IPS-18a (cell line): ENCODE measurements around the gene NID1.
"Not testable (repeated sequence)": the region's sequence is repeated elsewhere in the genome, so short reads cannot be mapped to it uniquely, and the experiment has no call there.

Source experiments
- H3K27ac ChIP-seq: one replicate; pipeline ENCODE4 v1.5.1; 2013; ENCODE audit warnings: low read length
- H3K27me3 ChIP-seq: one replicate; pipeline ENCODE4 v1.6.1; 2013; ENCODE audit warnings: mild to moderate bottlenecking, low read length; ENCODE audit not compliant: control insufficient read depth, insufficient read depth
- H3K36me3 ChIP-seq: one replicate; pipeline ENCODE4 v1.6.1; 2013; ENCODE audit warnings: low read depth, low read length; ENCODE audit not compliant: control insufficient read depth
- H3K4me1 ChIP-seq: one replicate; pipeline ENCODE4 v1.6.1; 2013; ENCODE audit warnings: low read depth, low read length; ENCODE audit not compliant: control insufficient read depth
- H3K4me3 ChIP-seq: one replicate; pipeline ENCODE4 v1.5.1; 2013; ENCODE audit warnings: low read length
- H3K9ac ChIP-seq: one replicate; pipeline ENCODE4 v1.6.1; 2013; ENCODE audit warnings: mild to moderate bottlenecking, low read length, moderate library complexity
- H3K9me3 ChIP-seq: one replicate; pipeline ENCODE4 v1.6.1; 2013; ENCODE audit warnings: low read depth, low read length; ENCODE audit not compliant: control insufficient read depth

The NID1 gene

DNA sequence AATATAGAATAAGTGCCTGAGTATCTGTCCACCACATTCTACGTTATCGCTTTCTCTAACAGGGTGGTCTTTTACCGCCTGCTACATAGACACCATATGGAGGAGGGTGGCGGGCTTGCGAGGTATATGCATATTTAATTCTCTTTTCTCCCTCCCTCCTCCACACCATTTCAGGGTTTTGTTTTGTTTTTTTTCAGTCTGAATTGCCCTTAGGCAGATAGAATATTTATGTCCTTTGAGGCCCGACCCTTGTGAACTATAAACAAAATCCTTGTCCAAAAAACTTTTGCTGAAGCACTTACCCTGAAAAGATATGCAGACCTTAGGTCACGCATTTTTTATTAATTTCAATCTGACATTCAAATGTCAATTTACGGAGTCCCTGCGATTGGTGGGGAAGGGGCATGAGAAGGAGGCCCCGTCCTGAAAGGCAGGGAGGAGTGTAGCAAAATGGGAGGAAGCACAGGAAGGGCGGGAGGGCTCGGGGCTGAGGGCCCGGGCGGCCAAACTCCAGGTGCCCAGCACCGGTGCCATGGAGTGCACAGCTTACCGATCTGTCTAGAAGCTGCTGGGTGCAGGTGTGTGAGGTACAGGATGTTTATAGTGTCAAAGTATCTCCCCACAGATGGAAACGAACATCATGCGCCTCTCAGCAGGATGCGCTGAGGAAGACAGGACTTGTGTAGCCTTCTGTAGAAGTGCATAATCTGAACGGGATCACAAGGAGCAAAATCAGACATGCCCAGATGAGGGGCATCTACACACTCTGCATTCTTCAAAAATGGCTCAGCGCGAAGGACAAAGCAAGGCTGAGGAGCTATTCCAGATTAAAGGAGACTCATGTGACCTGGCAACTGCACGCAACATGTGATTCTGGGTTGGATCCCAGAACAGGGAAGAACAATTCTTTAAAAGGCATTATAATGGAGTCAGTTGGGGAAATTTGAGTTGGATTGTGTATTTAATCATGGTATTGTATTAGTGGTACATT is 129.4 kb downstream of the NID1 start:
- no peak overlapping the region for H3K27ac ChIP-seq
- no peaks in the 10 kb centered on the region for H3K36me3 ChIP-seq
- no peaks in the 10 kb centered on the region for H3K4me1 ChIP-seq
- no peak overlapping the region for H3K4me3 ChIP-seq
- H3K27me3 ChIP-seq: peaks cover 11% of the 10 kb centered on the region
- no peak overlapping the region for H3K9ac ChIP-seq
- H3K9me3 ChIP-seq: no peaks in the 10 kb centered on the region

DNA sequence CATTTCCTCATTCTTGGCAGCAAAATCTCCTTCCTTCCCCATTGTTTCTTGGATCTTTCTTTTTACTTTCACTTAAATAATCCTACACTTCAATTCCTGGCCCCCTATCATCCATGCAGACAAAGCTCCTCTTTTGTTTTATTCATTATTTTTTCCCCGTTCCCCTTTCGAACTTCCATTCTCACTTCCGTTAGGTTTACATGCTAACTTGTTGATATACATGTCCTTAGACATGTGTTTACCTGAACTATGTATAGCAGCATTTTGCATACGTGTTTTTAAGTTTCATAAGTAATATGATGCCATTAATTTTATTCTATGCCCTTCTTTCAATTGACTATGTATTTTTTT is 131.1 kb downstream of the NID1 start:
- H3K27ac ChIP-seq: no peak overlapping the region
- no peak overlapping the region for H3K9ac ChIP-seq
- H3K4me1 ChIP-seq: no peaks in the 10 kb centered on the region
- peaks cover 11% of the 10 kb centered on the region for H3K27me3 ChIP-seq
- H3K4me3 ChIP-seq: no peak overlapping the region
- no peaks in the 10 kb centered on the region for H3K9me3 ChIP-seq
- no peaks in the 10 kb centered on the region for H3K36me3 ChIP-seq

DNA sequence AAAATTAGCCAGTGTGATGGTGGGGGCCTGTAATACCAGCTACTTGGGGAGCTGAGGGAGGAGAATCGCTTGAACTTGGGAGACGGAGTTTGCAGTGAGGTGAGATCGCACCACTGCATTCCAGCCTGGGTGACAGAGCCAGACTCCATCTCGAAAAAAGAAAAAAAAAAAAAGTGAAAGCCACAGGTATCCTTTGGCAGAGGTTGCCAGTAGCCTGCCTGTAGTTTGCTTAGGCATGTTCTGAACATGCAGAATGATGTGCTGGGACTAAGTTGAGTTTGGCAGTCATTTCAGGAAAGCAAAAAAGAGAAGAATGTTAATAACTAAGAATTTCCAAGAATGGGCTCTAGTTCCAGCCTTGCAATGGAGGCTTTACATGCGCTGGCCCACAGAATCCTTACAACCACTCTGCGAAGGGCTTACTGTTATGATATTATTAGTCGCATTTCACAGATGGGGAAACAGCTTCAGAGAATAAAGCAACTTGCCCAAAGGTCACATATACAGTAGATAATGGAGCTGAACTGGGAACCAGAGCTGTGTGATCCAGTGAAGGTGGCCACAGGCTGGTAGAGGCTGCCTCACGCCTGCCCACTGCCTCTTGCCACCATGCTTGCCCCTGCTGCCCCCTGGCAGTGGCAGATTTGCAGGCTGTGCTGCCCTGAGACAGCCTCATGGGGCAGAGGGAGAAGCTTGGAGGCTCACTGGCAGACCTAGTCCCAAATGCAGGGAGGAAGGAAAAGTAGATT is 131.7 kb downstream of the NID1 start:
- Histone ChIP-seq H3K4me1 (no peaks in the 10 kb centered on the region), H3K27ac (no peak overlapping the region), H3K9me3 (no peaks in the 10 kb centered on the region), H3K27me3 (peaks cover 11% of the 10 kb centered on the region), H3K4me3 (no peak overlapping the region), H3K36me3 (no peaks in the 10 kb centered on the region), H3K9ac (no peak overlapping the region)

DNA sequence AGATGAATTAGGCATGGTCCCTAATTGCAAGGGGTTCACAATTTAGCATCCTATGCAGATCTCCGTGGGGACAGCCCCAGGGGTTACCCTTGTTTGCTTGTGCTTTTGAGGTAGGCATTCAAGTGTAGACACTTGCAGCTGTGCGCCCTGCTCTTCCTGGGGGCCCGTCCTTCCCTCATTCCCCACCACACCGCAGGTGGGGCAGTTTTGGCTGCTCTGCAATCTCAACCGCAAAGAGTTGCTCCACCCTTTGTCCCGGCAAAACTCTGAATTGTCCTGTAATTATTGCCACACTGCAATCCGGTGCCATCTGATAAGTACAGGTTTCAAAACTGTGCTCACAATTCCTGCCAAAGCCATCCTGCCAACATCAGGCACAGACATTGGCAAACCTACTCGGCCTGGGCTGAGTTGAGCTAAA is 132.8 kb downstream of the NID1 start:
- no peak overlapping the region for H3K4me3 ChIP-seq
- H3K27ac ChIP-seq: no peak overlapping the region
- H3K36me3 ChIP-seq: no peaks in the 10 kb centered on the region
- peaks cover 11% of the 10 kb centered on the region for H3K27me3 ChIP-seq
- no peaks in the 10 kb centered on the region for H3K9me3 ChIP-seq
- no peak overlapping the region for H3K9ac ChIP-seq
- H3K4me1 ChIP-seq: no peaks in the 10 kb centered on the region

DNA sequence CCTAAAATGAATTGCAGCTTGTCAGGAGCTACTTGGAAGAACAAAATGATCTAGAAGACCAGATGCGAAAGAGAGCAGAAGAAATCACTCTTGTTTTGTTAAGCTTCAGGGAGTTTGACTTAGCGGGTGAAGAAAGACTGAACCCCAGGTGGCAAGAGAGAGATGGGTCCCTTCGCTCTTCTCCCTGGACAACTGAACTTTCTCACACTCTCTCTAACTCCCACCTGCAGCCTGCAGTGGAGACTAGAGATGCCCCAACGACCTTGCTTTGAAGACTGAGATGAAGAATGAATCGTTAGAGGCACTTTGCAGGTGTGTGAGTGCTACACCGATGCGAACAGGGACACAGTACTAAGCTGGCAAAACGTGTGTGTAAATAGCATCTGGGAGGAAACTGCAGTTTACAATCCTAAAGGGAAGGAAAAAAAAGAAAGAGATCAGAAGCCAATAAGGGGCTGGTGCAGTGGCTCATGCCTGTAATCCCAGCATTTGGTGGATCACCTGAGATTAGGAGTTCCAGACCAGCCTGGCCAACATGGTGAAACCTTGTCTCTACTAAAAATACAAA is 133.6 kb downstream of the NID1 start:
- no peak overlapping the region for H3K4me3 ChIP-seq
- no peak overlapping the region for H3K27ac ChIP-seq
- H3K4me1 ChIP-seq: no peaks in the 10 kb centered on the region
- H3K27me3 ChIP-seq: peaks cover 11% of the 10 kb centered on the region
- no peak overlapping the region for H3K9ac ChIP-seq
- no peaks in the 10 kb centered on the region for H3K36me3 ChIP-seq
- no peaks in the 10 kb centered on the region for H3K9me3 ChIP-seq

DNA sequence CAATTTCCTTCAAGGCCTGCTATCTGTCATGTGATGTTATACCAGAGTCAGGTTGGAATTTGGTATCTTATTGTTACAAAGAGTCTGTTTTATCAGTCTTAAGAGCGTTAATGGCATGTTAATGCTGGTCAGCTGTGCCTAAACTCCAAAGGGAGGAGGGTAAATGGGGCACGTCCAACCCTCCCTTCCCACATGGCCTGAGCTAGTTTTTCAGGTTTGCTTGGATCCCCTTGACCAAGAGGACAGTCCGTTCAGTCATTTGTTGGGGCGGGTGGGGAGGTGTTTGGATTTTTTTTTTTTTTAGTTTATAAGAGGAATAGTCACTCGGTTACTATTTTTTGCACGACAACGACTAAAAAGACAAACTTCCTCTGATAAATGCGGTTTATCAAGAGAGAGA is 134.3 kb downstream of the NID1 start:
- H3K4me3 ChIP-seq: no peak overlapping the region
- no peak overlapping the region for H3K9ac ChIP-seq
- no peaks in the 10 kb centered on the region for H3K36me3 ChIP-seq
- no peaks in the 10 kb centered on the region for H3K9me3 ChIP-seq
- no peak overlapping the region for H3K27ac ChIP-seq
- H3K27me3 ChIP-seq: peaks cover 11% of the 10 kb centered on the region
- H3K4me1 ChIP-seq: no peaks in the 10 kb centered on the region

DNA sequence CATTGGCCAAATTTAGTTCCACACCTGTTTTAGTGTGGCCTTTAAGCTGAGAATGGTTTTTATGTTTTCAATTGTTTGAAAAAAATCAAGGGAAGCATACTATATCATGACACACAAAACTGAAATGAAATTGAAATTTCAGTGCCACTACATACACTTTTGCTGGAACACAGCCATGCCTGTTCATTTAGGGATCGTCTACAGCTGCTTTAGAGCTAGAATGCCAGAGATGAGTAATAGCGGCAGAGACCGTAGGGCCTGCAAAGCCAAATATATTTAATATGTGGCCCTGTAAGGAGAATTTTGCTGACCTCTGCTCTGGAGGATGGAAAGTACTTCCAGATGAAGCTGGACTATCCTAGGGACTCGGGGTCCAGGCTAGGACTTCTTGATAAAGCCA is 135.7 kb downstream of the NID1 start:
- H3K36me3 ChIP-seq: no peaks in the 10 kb centered on the region
- H3K27me3 ChIP-seq: peaks cover 11% of the 10 kb centered on the region
- H3K27ac ChIP-seq: no peak overlapping the region
- H3K4me1 ChIP-seq: no peaks in the 10 kb centered on the region
- no peak overlapping the region for H3K9ac ChIP-seq
- no peaks in the 10 kb centered on the region for H3K9me3 ChIP-seq
- no peak overlapping the region for H3K4me3 ChIP-seq

DNA sequence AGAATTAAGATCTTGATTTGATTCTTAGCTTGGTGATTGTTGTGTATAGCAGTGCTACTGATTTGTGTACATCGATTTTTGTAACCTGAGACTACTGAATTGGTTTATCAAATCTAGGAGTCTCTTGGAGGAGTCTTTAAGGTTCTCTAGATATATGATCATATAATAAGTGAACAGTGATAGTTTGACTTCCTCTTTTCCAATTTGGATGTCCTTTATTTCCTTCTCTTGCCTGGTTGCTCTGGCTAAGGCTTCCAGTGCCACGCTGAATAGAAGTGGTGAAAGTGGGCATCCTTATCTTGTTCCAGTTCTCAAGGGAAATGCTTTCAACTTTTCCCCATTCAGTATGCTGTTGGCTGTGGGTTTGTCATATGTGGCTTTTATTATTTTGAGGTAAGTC is 136.7 kb downstream of the NID1 start:
- no peaks in the 10 kb centered on the region for H3K9me3 ChIP-seq
- H3K9ac ChIP-seq: no peak overlapping the region
- H3K27ac ChIP-seq: no peak overlapping the region
- no peaks in the 10 kb centered on the region for H3K36me3 ChIP-seq
- H3K27me3 ChIP-seq: peaks cover 16% of the 10 kb centered on the region
- H3K4me3 ChIP-seq: no peak overlapping the region
- H3K4me1 ChIP-seq: no peaks in the 10 kb centered on the region

DNA sequence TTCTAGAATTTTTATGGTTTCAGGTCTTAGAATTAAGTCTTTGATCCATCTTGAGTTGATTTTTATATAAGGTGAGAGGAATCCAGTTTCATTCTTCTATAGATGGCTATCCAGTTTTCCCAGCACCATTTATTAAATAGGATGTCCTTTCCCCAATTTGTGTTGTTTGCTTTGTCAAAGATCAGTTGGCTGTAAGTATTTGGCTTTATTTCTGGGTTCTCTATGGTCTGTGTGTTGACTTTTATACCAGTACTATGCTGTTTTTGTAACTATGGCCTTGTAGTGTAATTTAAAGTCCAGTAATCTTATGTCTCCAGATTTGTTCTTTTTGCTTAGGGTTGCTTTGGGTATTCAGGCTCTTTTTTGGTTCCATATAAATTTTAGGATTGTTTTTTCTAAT is 137.3 kb downstream of the NID1 start:
- not testable (repeated sequence) for H3K9me3 ChIP-seq, H3K4me3 ChIP-seq, H3K4me1 ChIP-seq, H3K27ac ChIP-seq, H3K9ac ChIP-seq, H3K36me3 ChIP-seq
- peaks cover 15% of the 10 kb centered on the region for H3K27me3 ChIP-seq
